Uterus (tissue), 4 donors: ENCODE data around the gene OR51B4. TPM values are rescaled to one million over a fixed set of nuclear protein-coding genes. Genes with fewer than 3 reads are reported as not detected.

Experiments
- DNase-seq, 2 donors: peaks; one replicate each; pipeline ENCODE4 v3.0.0-alpha.2; 2019 to 2020
- H3K27ac ChIP-seq, 2 donors: fragments of 200-600 bp; sonication (generic); 1 replicate in 1 of 2; 2 replicates in 1 of 2; pipeline ENCODE4 v1.5.1; 2016 to 2018
- H3K27me3 ChIP-seq, 2 donors: fragments of 200-600 bp; sonication (generic); one replicate each; pipeline ENCODE4 v1.5.1; 2018 to 2019; ENCODE audit warnings: control low read depth in 1 of 2
- H3K36me3 ChIP-seq, 2 donors: fragments of 200-600 bp; sonication (generic); one replicate each; pipeline ENCODE4 v1.5.1; 2019; ENCODE audit warnings: control low read depth in 1 of 2
- H3K4me1 ChIP-seq, 2 donors: fragments of 200-600 bp; sonication (generic); one replicate each; pipeline ENCODE4 v1.5.1; 2018 to 2019; ENCODE audit warnings: control low read depth in 1 of 2
- H3K4me3 ChIP-seq, 2 donors: fragments of 200-600 bp; sonication (generic); 1 replicate in 1 of 2; 2 replicates in 1 of 2; pipeline ENCODE4 v1.5.1; 2018 to 2019; ENCODE audit warnings: mild to moderate bottlenecking in 1 of 2
- H3K9me3 ChIP-seq, 2 donors: fragments of 200-600 bp; sonication (generic); one replicate each; pipeline ENCODE4 v1.5.1; 2019; ENCODE audit warnings: control low read depth in 1 of 2
- POLR2A ChIP-seq, 2 donors: fragments of 450-650 bp; IDR thresholded peaks; one replicate each; pipeline ENCODE4 v1.6.1; 2016; ENCODE audit warnings: antibody characterized with exemption in 2 of 2, mild to moderate bottlenecking in 1 of 2, moderate library complexity in 1 of 2
- intact Hi-C: fragments of 100-400 bp; cut with DNase I; formaldehyde crosslinking; loops from one replicate; pipeline ENCODE4 v1.15.1; 2023; ENCODE audit warnings: low total_unique reads
- total RNA-seq, 4 donors: library from RNA; depleted of rRNA in 3 of 4; stranded (reverse); fragments of >200 nt in 3 of 4; gene quantifications; one replicate each; pipeline versions ENCODE4 v1.1.0 to v1.2.4, GENCODE V29; 2014 to 2023
- TF ChIP-seq, protein P1 (sequence below), 4 experiments: fragments of 200-600 bp in 2 of 4; fragments of 450-650 bp in 2 of 4; sonication (generic) in 2 of 4; IDR thresholded peaks; one replicate each; pipeline ENCODE4 v1.5.1; 2016 to 2019; ENCODE audit warnings: antibody characterized with exemption in 4 of 4, mild to moderate bottlenecking in 2 of 4, moderate library complexity in 1 of 4
- donor health status: DM: yes; HTN: yes; CAD: no.

The OR51B4 gene
- total RNA-seq, 4 donors from 2014 or later, result 0.35 TPM; not detected in 3

DNA sequence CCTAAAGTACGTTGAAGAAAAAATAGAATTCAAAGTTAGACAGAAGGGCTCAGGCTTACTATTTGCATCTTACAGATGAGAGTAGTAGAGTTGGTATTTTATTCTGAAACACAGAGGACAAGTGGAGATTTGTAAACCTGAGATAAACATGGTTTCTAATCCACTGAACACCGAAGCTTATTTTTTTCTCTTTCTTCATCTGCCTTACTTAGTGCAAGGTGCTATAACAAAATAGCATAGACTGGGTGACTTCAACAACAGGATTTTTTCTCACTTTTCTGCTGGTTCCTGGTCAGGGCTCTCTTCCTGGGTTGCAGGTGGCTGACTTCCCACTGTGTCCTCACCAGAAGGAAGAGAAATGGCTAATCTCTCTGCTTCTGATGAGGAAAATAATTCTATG lies 50.0 kb downstream of the OR51B4 start:
- Histone ChIP-seq H3K4me1 (no peaks in the 10 kb centered on the region), H3K36me3 (no peaks in the 10 kb centered on the region), H3K27ac (no peak overlapping the region), H3K27me3 (no peaks in the 10 kb centered on the region), H3K4me3 (no peak overlapping the region), H3K9me3 (no peaks in the 10 kb centered on the region)
- TF ChIP-seq POLR2A (IDR thresholded peaks at IDR 0.05), result no peak
- TF ChIP-seq, protein P1, sequence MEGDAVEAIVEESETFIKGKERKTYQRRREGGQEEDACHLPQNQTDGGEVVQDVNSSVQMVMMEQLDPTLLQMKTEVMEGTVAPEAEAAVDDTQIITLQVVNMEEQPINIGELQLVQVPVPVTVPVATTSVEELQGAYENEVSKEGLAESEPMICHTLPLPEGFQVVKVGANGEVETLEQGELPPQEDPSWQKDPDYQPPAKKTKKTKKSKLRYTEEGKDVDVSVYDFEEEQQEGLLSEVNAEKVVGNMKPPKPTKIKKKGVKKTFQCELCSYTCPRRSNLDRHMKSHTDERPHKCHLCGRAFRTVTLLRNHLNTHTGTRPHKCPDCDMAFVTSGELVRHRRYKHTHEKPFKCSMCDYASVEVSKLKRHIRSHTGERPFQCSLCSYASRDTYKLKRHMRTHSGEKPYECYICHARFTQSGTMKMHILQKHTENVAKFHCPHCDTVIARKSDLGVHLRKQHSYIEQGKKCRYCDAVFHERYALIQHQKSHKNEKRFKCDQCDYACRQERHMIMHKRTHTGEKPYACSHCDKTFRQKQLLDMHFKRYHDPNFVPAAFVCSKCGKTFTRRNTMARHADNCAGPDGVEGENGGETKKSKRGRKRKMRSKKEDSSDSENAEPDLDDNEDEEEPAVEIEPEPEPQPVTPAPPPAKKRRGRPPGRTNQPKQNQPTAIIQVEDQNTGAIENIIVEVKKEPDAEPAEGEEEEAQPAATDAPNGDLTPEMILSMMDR (IDR thresholded peaks at IDR 0.05), result no peak
- DNase-seq, result no peak
- intact Hi-C loops, result no loop called here

Other genes starting within 250 kb of the OR51B4 start
- gene OR52E2, start 242.3 kb downstream of the OR51B4 start, total RNA-seq, result not detected
- gene OR52E1, start 232.4 kb downstream of the OR51B4 start, total RNA-seq, result not detected
- not detected for gene OR52A5, start 163.6 kb downstream of the OR51B4 start, total RNA-seq
- gene OR52A1, start 147.2 kb downstream of the OR51B4 start, total RNA-seq, result not detected
- gene OR51V1, start 101.3 kb downstream of the OR51B4 start, total RNA-seq, result not detected
- 1,000 to 10,000 TPM in 1 of 4 donors, 100 to 1,000 TPM in 2, 10 to 100 TPM in 1; 49.8 to 2,778 (median 273) TPM for gene HBB, start 74.9 kb downstream of the OR51B4 start, total RNA-seq
- under 1 TPM in 1 of 4 donors, not detected in 3; 0.90 TPM for gene HBD, start 67.5 kb downstream of the OR51B4 start, total RNA-seq
- gene HBG1, start 52.1 kb downstream of the OR51B4 start, total RNA-seq, result 1 to 10 TPM in 1 of 4 donors, not detected in 3; 5.7 TPM
- gene HBG2, start 47.2 kb downstream of the OR51B4 start, total RNA-seq, result 1,000 to 10,000 TPM in 1 of 4 donors, not detected in 3; 1,050 TPM
- 1 to 10 TPM in 1 of 4 donors, not detected in 3; 4.2 TPM for gene HBE1, start 32.0 kb downstream of the OR51B4 start, total RNA-seq
- 1 to 10 TPM in 1 of 4 donors, under 1 TPM in 1, not detected in 2; 0.82 to 1.5 TPM for gene OR51B2, start 22.4 kb upstream of the OR51B4 start, total RNA-seq
- gene OR51B5, start 41.6 kb upstream of the OR51B4 start, total RNA-seq, result 1 to 10 TPM in 1 of 4 donors, under 1 TPM in 1, not detected in 2; 0.85 to 2.9 TPM
- gene OR51B6, start 49.6 kb upstream of the OR51B4 start, total RNA-seq, result not detected
- not detected for gene OR51M1, start 81.9 kb upstream of the OR51B4 start, total RNA-seq
- gene OR51Q1, start 120.2 kb upstream of the OR51B4 start, total RNA-seq, result not detected
- gene OR51I1, start 139.6 kb upstream of the OR51B4 start, total RNA-seq, result 1 to 10 TPM in 2 of 4 donors, not detected in 2; 1.6 to 5.0 TPM
- not detected for gene OR51I2, start 147.4 kb upstream of the OR51B4 start, total RNA-seq
- not detected for gene OR52D1, start 186.7 kb upstream of the OR51B4 start, total RNA-seq
- gene UBQLN3, start 208.0 kb upstream of the OR51B4 start, total RNA-seq, result 1 to 10 TPM in 3 of 4 donors, under 1 TPM in 1; 0.29 to 2.2 (median 1.4) TPM
- 10 to 100 TPM in 1 of 4 donors, 1 to 10 TPM in 3; 1.0 to 10.8 (median 4.7) TPM for gene UBQLNL, start 214.8 kb upstream of the OR51B4 start, total RNA-seq
- 10 to 100 TPM in 1 of 4 donors, 1 to 10 TPM in 2, not detected in 1; 2.1 to 13.8 (median 2.1) TPM for gene OR52H1, start 246.6 kb upstream of the OR51B4 start, total RNA-seq